HG03196 (cell line): ENCODE results near the gene CDK11A.
"Not testable (repeated sequence)": the region's sequence is repeated elsewhere in the genome, so short reads cannot be mapped to it uniquely, and the experiment has no call there.

ENCODE experiments used
- ATAC-seq: cut with Tn5 transposase; IDR thresholded peaks from one replicate; pipeline ENCODE4 v1.9.1; 2021; ENCODE audit not compliant: unreplicated experiment

CDK11A gene

GRCh38 chr1:1754051-1754815, 30.1 kb upstream of the CDK11A start:
- no peak for ATAC-seq

GRCh38 chr1:1753607-1754005, 29.4 kb upstream of the CDK11A start:
- no peak for ATAC-seq

- no peak for ATAC-seq
These were observed 28.8 kb upstream of the CDK11A start for GRCh38 chr1:1752636-1753606.

GRCh38 chr1:1752190-1752589, 28.0 kb upstream of the CDK11A start:
- no peak for ATAC-seq

- ATAC-seq = not testable (repeated sequence)
These were observed 25.8 kb upstream of the CDK11A start for GRCh38 chr1:1749941-1750340.

- ATAC-seq = no peak
These were observed 24.6 kb upstream of the CDK11A start for GRCh38 chr1:1748686-1749321.

- peak; percentile 81 for ATAC-seq
These were observed 22.4 kb upstream of the CDK11A start for GRCh38 chr1:1746566-1746909.

GRCh38 chr1:1745651-1746565, 21.8 kb upstream of the CDK11A start:
- ATAC-seq = peak; percentile 58

GRCh38 chr1:1742529-1742928, 18.4 kb upstream of the CDK11A start:
- not testable (repeated sequence) for ATAC-seq

GRCh38 chr1:1741013-1741412, 16.9 kb upstream of the CDK11A start:
- ATAC-seq = not testable (repeated sequence)

GRCh38 chr1:1738799-1739337, 14.7 kb upstream of the CDK11A start:
- ATAC-seq = not testable (repeated sequence)

- not testable (repeated sequence) for ATAC-seq
These were observed 13.8 kb upstream of the CDK11A start for GRCh38 chr1:1737675-1738590.

GRCh38 chr1:1732381-1732780, 8.2 kb upstream of the CDK11A start:
- ATAC-seq = no peak

- no peak for ATAC-seq
These were observed 6.7 kb upstream of the CDK11A start for GRCh38 chr1:1730870-1731269.

- not testable (repeated sequence) for ATAC-seq
These were observed 6.1 kb upstream of the CDK11A start for GRCh38 chr1:1730230-1730629.

- ATAC-seq = not testable (repeated sequence)
These were observed 5.1 kb upstream of the CDK11A start for GRCh38 chr1:1729116-1729816.

- ATAC-seq = not testable (repeated sequence)
These were observed 4.3 kb upstream of the CDK11A start for GRCh38 chr1:1728308-1729005.

- ATAC-seq = not testable (repeated sequence)
These were observed 3.0 kb upstream of the CDK11A start for GRCh38 chr1:1727131-1727651.
